Mesenchymal stem cell (in vitro differentiated cells and primary cell): ENCODE measurements around the gene NUDCD3.

Experiments
- DNase-seq: peaks from one replicate; pipeline ENCODE4 v3.0.0-alpha.2; 2013
- H2AFZ ChIP-seq: one replicate; pipeline ENCODE4 v1.6.1; 2013; ENCODE audit warnings: low read depth, mild to moderate bottlenecking, control low read depth, inconsistent platforms, low read length, moderate library complexity
- H2AK5ac ChIP-seq: 2 replicates; pipeline ENCODE4 v1.6.1; 2013; ENCODE audit warnings: low read length, moderate library complexity, mild to moderate bottlenecking, inconsistent platforms; ENCODE audit not compliant: severe bottlenecking
- H2BK120ac ChIP-seq: one replicate; pipeline ENCODE4 v1.6.1; 2013; ENCODE audit warnings: low read depth, mild to moderate bottlenecking, inconsistent platforms, low read length, moderate library complexity
- H2BK12ac ChIP-seq, 2 experiments: one replicate each; pipeline ENCODE4 v1.6.1; 2013; ENCODE audit warnings: inconsistent platforms in 2 of 2, low read length in 2 of 2, mild to moderate bottlenecking in 2 of 2, moderate library complexity in 2 of 2, control low read depth in 1 of 2
- H2BK15ac ChIP-seq: one replicate; pipeline ENCODE4 v1.6.1; 2013; ENCODE audit warnings: mild to moderate bottlenecking, low read depth, inconsistent platforms; ENCODE audit not compliant: poor library complexity, severe bottlenecking
- H2BK5ac ChIP-seq: 2 replicates; pipeline ENCODE4 v1.6.1; 2013; ENCODE audit warnings: low read depth, mild to moderate bottlenecking, low read length, control low read depth, inconsistent platforms; ENCODE audit not compliant: poor library complexity, severe bottlenecking
- H3K14ac ChIP-seq, 2 experiments: one replicate each; pipeline ENCODE4 v1.6.1; 2013; ENCODE audit warnings: inconsistent platforms in 2 of 2, low read length in 2 of 2, control low read depth in 1 of 2, mild to moderate bottlenecking in 1 of 2, moderate library complexity in 1 of 2
- H3K18ac ChIP-seq, 2 experiments: one replicate each; pipeline ENCODE4 v1.6.1; 2013; ENCODE audit warnings: inconsistent platforms in 2 of 2, low read length in 2 of 2, control low read depth in 1 of 2, low read depth in 1 of 2, mild to moderate bottlenecking in 1 of 2
- H3K23ac ChIP-seq, 2 experiments: one replicate each; pipeline ENCODE4 v1.6.1; 2013; ENCODE audit warnings: inconsistent platforms in 2 of 2, low read length in 2 of 2, mild to moderate bottlenecking in 2 of 2, moderate library complexity in 2 of 2, control low read depth in 1 of 2
- H3K27ac ChIP-seq: 2 replicates; pipeline ENCODE4 v1.5.1; 2013; ENCODE audit warnings: mild to moderate bottlenecking, moderate library complexity, low read length, control low read depth, inconsistent platforms; ENCODE audit not compliant: poor library complexity, severe bottlenecking
- H3K27me3 ChIP-seq, 2 experiments: 2 replicates each; pipeline versions ENCODE4 v1.6.1 to v1.7.0; 2013; ENCODE audit warnings: low read length in 2 of 2, mild to moderate bottlenecking in 2 of 2, moderate library complexity in 2 of 2, control low read depth in 1 of 2, inconsistent platforms in 1 of 2; ENCODE audit not compliant: control insufficient read depth in 1 of 2, insufficient read depth in 1 of 2
- H3K36me3 ChIP-seq, 2 experiments: 2 replicates each; pipeline versions ENCODE4 v1.6.1 to v1.7.0; 2013; ENCODE audit warnings: low read length in 2 of 2, control low read depth in 1 of 2, inconsistent platforms in 1 of 2, low read depth in 1 of 2, mild to moderate bottlenecking in 1 of 2; ENCODE audit not compliant: insufficient read depth in 2 of 2, control insufficient read depth in 1 of 2
- H3K4ac ChIP-seq, 2 experiments: one replicate each; pipeline ENCODE4 v1.6.1; 2013; ENCODE audit warnings: inconsistent platforms in 2 of 2, low read length in 2 of 2, mild to moderate bottlenecking in 2 of 2, moderate library complexity in 2 of 2, control low read depth in 1 of 2, low read depth in 1 of 2
- H3K4me1 ChIP-seq: 2 replicates; pipeline ENCODE4 v1.6.1; 2013; ENCODE audit warnings: low read depth, low read length, control low read depth; ENCODE audit not compliant: control insufficient read depth, insufficient read depth
- H3K4me2 ChIP-seq: 2 replicates; pipeline ENCODE4 v1.6.1; 2013; ENCODE audit warnings: low read length, mild to moderate bottlenecking, inconsistent platforms; ENCODE audit not compliant: poor library complexity, severe bottlenecking
- H3K4me3 ChIP-seq, 2 experiments: 2 replicates each; pipeline versions ENCODE4 v1.5.1 to v1.7.0; 2013; ENCODE audit warnings: low read length in 2 of 2, mild to moderate bottlenecking in 2 of 2, control low read depth in 1 of 2, low read depth in 1 of 2; ENCODE audit not compliant: insufficient read depth in 1 of 2
- H3K79me1 ChIP-seq: replicated peaks from 2 replicates; pipeline ENCODE4 v1.6.1; 2013; ENCODE audit warnings: mild to moderate bottlenecking, control low read depth, low read length, inconsistent platforms; ENCODE audit not compliant: poor library complexity, severe bottlenecking
- H3K9ac ChIP-seq: 2 replicates; pipeline ENCODE4 v1.7.0; 2013; ENCODE audit warnings: mild to moderate bottlenecking, low read length, moderate library complexity
- H3K9me3 ChIP-seq: 2 replicates; pipeline ENCODE4 v1.7.0; 2013; ENCODE audit warnings: mild to moderate bottlenecking, low read length; ENCODE audit not compliant: control insufficient read depth
- H4K8ac ChIP-seq: one replicate; pipeline ENCODE4 v1.6.1; 2013; ENCODE audit warnings: inconsistent platforms, mild to moderate bottlenecking, low read length, moderate library complexity
- H4K91ac ChIP-seq: one replicate; pipeline ENCODE4 v1.6.1; 2013; ENCODE audit warnings: mild to moderate bottlenecking, low read length, inconsistent platforms
- WGBS: methylation state at CpG from one replicate; pipeline ENCODE4 v1.1.7; 2013; ENCODE audit warnings: mixed read lengths; 5-methylcytosine and 5-hydroxymethylcytosine counted together

NUDCD3 gene

GRCh38 chr7:44439926-44440325 is 50.5 kb downstream of the NUDCD3 start:
- H2BK120ac ChIP-seq: no peak overlapping the region
- no peak overlapping the region for H3K14ac ChIP-seq
- no peak overlapping the region for H2AFZ ChIP-seq
- no peak for DNase-seq
- 93% methylated on average over 3 of the region's 3 CpGs for WGBS
- H3K18ac ChIP-seq: no peak overlapping the region
- no peak overlapping the region for H2BK5ac ChIP-seq
- no peaks in the 10 kb centered on the region for H3K9me3 ChIP-seq
- H3K4me3 ChIP-seq: no peak overlapping the region
- peaks cover 1 to 12% of the 10 kb centered on the region in 2 experiments for H3K36me3 ChIP-seq
- H2AK5ac ChIP-seq: no peak overlapping the region
- no peak overlapping the region for H4K91ac ChIP-seq
- H3K23ac ChIP-seq: no peak overlapping the region
- H3K79me1 ChIP-seq: peaks cover 22% of the 10 kb centered on the region
- H2BK12ac ChIP-seq: no peak overlapping the region
- H3K4me2 ChIP-seq: no peak overlapping the region
- H4K8ac ChIP-seq: no peak overlapping the region
- H3K4me1 ChIP-seq: peaks cover 9% of the 10 kb centered on the region
- H3K27ac ChIP-seq: no peak overlapping the region
- H3K4ac ChIP-seq: no peak overlapping the region
- H2BK15ac ChIP-seq: no peak overlapping the region
- H3K27me3 ChIP-seq: no peaks in the 10 kb centered on the region
- no peak overlapping the region for H3K9ac ChIP-seq

DNA sequence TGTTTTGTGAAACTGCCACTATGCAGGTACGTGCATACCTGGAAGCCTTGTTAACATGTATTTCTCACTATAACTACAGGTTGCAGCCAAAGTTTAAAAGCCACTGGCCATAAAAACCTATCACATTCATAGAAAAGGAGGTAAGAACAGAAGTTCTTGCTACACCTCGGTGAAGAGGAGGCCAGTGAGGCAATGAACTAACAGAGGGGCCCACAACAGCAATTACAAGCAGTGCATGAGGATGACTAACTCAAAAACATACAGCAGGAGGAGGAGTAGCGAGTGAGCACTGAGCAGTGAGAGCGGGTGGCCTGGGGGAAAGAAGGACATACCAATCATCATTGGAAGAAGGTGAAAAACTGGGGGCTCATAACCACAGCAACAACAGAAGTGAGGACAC is 51.6 kb downstream of the NUDCD3 start:
- no peak overlapping the region for H3K14ac ChIP-seq
- no peak overlapping the region for H2BK120ac ChIP-seq
- no peak overlapping the region for H2BK5ac ChIP-seq
- H3K4ac ChIP-seq: no peak overlapping the region
- no peak overlapping the region for H2BK15ac ChIP-seq
- no peaks in the 10 kb centered on the region for H3K9me3 ChIP-seq
- no peak overlapping the region for H3K9ac ChIP-seq
- no peak overlapping the region for H2BK12ac ChIP-seq
- H4K8ac ChIP-seq: no peak overlapping the region
- peaks cover 15% of the 10 kb centered on the region for H3K4me1 ChIP-seq
- no peak overlapping the region for H3K4me3 ChIP-seq
- H3K18ac ChIP-seq: no peak overlapping the region
- peaks cover 4% of the 10 kb centered on the region in 2 experiments for H3K36me3 ChIP-seq
- H3K4me2 ChIP-seq: no peak overlapping the region
- H3K23ac ChIP-seq: no peak overlapping the region
- H2AK5ac ChIP-seq: no peak overlapping the region
- H3K79me1 ChIP-seq: peaks cover 23% of the 10 kb centered on the region
- DNase-seq: peak; percentile 10
- WGBS: 75% methylated on average over 4 of the region's 4 CpGs
- H3K27me3 ChIP-seq: no peaks in the 10 kb centered on the region
- H2AFZ ChIP-seq: no peak overlapping the region
- no peak overlapping the region for H3K27ac ChIP-seq
- no peak overlapping the region for H4K91ac ChIP-seq

GRCh38 chr7:44434201-44434600 is 56.3 kb downstream of the NUDCD3 start:
- Histone ChIP-seq H2BK120ac (no peak overlapping the region), H3K23ac (no peak overlapping the region), H3K4me3 (no peak overlapping the region), H2BK5ac (no peak overlapping the region), H3K4me1 (peaks cover 29% of the 10 kb centered on the region), H2AK5ac (no peak overlapping the region), H3K4ac (no peak overlapping the region), H3K18ac (no peak overlapping the region), H2BK15ac (no peak overlapping the region), H2BK12ac (no peak overlapping the region), H3K27ac (no peak overlapping the region), H2AFZ (no peak overlapping the region), H3K9me3 (no peaks in the 10 kb centered on the region), H3K36me3 (peaks cover 8 to 11% of the 10 kb centered on the region in 2 experiments), H3K4me2 (no peak overlapping the region), H3K14ac (no peak overlapping the region), H4K8ac (no peak overlapping the region), H3K9ac (no peak overlapping the region), H3K79me1 (peaks cover 17% of the 10 kb centered on the region), H4K91ac (no peak overlapping the region), H3K27me3 (no peaks in the 10 kb centered on the region)
- 93% methylated on average over 7 of the region's 7 CpGs for WGBS
- DNase-seq: no peak

DNA sequence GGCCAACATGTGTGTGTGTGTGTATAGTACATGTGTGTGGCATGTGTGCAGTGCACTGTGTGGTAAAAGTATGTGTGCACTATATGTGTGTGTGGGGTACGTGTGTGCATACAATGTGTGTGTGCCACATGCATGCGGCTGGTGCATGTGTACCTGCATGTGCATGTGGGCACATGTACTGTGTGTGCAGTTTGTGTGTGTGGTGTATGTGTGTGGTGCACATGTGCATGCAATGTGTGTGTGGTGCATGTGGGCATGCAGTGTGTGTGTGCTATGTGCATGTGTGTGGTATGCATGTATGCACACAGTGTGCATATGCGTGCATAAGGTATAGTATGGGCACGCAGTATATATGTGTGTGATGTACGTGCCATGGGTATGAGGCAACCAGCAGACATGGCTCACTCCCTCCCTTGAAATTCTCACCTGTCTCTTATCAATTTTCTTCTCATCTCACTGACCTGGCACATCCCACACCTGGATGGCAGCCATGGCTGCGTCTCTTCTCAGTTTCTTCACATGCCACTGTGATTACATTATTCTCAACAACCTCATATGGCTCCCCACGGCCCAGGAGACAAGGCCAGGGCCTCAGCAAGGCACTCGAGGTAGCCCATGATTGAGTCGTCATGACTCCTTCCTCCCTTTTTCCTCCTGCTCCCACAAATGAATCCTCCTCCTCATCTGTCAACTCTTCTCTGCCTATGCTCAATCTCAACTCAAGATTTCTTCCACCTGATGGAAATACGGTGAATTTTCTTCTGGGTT is 57.0 kb downstream of the NUDCD3 start:
- H4K91ac ChIP-seq: no peak overlapping the region
- H3K4me2 ChIP-seq: no peak overlapping the region
- H2AFZ ChIP-seq: no peak overlapping the region
- H4K8ac ChIP-seq: no peak overlapping the region
- WGBS: 91% methylated on average over 9 of the region's 10 CpGs
- H2BK120ac ChIP-seq: no peak overlapping the region
- H2BK12ac ChIP-seq: no peak overlapping the region
- H2BK15ac ChIP-seq: no peak overlapping the region
- peaks cover 20% of the 10 kb centered on the region for H3K79me1 ChIP-seq
- no peaks in the 10 kb centered on the region for H3K9me3 ChIP-seq
- no peaks in the 10 kb centered on the region for H3K27me3 ChIP-seq
- H3K18ac ChIP-seq: no peak overlapping the region
- peaks cover 26% of the 10 kb centered on the region for H3K4me1 ChIP-seq
- H3K23ac ChIP-seq: no peak overlapping the region
- no peak overlapping the region for H3K9ac ChIP-seq
- DNase-seq: no peak
- H2AK5ac ChIP-seq: no peak overlapping the region
- no peak overlapping the region for H3K4me3 ChIP-seq
- peak overlapping the region in 1 of 2 experiments; percentile 0 for H3K14ac ChIP-seq
- no peak overlapping the region for H2BK5ac ChIP-seq
- H3K4ac ChIP-seq: no peak overlapping the region
- peaks cover 7 to 8% of the 10 kb centered on the region in 2 experiments for H3K36me3 ChIP-seq
- no peak overlapping the region for H3K27ac ChIP-seq
